ENCODE data around the gene TNNI3K.

The TNNI3K gene

DNA sequence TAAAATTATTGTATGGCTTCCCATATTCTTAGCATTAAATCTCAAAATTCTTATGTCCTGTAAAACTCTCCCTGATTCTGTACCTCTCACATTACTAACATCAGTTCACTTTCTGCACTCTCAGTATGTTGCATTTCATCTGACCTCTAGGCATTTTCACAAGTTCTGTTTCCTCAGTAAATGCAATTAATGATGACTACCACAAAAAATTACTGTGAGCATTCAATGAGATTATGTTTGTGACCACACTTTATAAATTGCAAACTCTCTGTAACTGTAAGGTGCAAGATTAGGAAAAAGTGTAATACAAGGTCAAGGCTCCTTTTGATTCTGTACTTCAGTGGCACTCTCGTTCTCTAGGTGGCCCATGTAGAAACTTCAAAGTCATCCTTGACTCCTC is 216.8 kb downstream of the TNNI3K start:
- DNase-seq, result no peak

DNA sequence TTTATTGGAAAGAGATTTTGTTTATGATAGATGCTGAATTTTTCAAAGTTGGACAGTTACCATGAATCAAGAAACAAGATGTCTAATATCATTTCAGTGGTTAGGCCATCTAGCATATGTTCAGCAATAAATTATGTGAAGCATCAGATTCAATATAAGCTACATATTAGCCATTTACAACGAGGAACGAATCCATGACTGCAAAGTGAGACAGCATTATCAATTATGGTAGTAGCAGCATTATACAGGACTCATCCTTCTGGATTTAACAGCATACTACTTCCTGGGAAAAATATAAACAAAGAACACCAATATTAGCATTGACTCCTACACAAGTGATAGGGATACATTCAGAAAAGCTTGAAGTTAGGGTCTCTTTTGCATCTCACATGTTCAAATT is 218.1 kb downstream of the TNNI3K start:
- no peak for DNase-seq

DNA sequence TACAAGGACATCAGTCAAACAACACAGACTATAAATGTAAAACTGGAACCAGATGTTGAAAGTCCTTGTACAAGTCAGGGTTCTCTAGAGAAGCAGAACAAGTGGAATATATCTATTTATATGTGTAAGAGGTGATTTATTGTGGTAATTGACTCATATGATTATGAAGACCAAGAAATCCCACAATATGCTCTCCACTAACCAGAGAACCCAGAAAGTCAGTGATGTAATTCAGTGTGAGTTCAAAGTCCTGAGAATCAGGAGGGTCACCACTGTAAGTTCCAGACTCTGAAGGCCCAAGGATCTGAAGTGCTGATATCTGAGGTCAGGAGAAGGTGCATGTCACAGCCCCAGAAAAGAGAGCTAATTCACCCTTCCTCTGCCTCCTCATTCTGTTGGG is 220.2 kb downstream of the TNNI3K start:
- DNase-seq, result no peak

DNA sequence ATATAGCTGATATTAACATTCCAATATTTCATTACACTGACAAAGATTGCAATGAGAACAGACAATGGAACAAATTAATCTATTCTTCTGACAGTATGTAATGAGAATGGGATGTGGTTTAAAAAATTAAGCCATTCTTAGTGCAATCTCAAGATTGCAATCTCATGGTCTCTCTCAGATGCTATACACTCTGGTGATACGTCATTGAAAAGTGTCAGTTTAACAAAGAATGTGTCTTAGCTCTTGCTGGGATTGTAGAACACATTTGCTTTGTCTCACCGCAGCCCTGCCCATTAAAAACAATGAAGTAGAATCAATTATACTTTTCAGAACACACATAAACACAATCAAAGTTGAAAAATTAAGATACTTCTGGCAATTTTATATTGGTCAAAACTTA is 222.1 kb downstream of the TNNI3K start:
- DNase-seq, result no peak

DNA sequence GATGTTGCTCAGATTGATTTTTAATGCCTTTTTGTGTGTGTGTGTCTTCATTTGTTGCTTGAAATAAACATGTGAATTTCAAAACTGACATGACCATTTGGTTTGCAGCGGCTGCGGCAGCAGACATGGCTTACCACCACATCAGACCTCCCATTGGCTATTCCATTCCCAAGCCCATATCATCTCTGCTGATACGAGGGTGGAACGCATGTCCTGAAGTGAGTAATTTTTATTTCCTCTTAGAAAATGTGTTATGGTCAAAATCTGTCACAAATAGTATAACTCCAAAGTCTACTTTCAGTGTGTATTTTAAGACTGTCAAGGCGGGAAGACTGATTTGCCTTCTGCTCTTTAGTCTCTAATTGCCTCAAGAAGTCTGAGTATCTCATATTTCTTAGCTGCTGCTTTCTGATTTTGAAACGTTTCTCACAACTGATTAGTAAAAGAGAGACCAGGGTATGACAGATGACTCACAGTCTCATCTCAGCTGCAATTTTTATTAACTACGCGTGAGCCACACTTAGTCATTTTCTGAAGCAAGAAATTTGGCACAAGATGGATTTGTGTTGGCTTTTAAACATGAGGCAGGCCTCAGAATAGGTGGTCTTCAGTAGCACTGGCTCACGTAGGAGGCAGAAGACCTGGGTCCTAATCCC is 228.3 kb downstream of the TNNI3K start:
- DNase-seq, result no peak

DNA sequence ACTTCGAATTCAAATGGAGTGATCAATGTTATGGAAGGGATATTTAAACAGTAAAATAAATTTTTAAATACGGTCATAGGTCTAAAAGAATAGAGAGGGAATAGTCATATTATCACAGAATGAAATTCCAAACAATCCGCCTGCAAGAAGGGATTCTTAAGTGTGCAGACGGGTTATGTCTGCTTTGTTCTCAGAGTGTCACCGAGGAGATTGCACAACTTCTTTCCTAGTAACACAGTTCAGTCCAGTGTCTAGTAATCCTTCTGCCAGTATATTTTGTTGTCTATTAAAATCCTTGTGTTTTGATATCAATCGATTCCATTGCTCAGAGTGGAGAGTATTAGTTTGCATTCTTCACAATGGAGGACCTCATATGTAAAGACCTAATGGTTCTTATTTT is 228.8 kb downstream of the TNNI3K start:
- no peak for DNase-seq

DNA sequence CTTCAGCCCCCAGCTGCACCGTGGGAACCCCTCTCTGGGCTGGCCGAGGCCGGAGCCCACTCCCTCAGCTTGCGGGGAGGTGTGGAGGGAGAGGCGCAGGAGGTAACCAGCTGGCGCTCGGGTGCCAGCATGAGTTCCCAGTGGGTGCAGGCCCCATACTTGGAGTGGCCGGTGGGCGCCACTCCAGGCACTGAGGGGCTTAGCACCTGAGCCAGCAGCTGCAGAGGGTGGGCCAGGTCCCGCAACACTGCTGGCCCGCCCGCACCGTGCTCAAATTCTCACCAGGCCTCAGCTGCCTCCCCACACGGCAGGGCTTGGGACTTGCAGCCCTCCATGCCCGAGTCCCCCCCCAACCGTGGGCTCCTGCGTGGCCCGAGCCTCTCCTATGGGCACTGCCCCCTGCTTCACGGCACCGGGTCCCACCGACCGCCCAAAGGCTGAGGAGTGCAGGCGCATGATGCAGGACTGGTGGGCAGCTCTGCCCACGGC is 230.1 kb downstream of the TNNI3K start:
- no peak for DNase-seq

DNA sequence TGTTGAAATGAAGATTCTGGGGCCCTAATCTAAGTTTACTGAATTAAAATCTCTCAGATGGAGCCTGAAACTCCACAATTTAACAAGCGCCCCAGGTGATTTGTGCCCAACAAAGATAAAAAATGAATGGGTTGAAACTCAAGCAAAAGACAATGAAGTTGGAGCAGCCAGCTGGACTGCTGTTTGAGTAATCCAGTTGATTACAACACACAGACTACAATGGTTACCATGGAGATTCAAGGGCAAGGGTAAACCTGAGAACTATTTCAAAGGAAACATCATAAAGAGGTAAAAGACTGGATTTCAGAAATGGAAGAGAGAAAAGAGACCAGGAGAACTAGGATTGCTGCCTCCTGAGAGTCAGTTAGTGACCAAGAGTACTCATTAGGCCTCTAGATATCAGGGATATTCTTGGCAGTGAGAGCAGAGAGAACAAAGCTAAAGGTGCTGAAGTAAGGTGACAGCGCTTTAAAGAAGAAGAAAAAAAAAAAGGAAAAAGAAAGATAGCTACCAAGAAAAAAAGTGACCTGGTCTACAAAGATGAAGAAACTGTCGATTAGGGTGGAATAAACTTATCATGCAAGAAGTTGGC is 232.7 kb downstream of the TNNI3K start:
- DNase-seq, result no peak

DNA sequence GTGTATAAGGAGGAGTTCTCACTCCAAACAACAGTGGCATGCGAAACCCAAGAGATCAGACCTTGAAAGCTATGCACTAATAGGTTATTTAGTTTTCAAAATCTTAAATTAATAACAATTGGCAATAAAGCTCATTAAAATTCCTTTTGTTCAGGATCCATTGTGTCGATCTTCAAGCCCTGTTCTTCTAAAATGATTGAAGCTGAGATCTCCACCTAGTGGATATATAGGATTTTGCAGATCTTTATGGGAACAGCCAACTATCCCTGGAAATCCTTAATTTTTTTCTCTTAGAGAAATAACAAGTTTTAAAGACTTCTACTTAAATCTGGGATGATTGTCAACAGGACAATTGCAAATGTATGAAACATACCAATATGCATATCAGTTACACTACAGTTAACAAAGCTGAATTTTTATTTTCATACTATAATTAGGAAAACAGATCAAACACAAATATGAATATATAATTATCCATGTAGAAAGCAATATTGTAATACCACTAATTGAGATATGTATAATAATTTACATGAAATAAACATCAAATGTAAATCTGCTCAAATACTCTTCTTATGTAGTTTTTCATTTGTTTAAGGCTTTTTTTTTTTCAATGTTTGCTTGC is 233.9 kb downstream of the TNNI3K start:
- no peak for DNase-seq

DNA sequence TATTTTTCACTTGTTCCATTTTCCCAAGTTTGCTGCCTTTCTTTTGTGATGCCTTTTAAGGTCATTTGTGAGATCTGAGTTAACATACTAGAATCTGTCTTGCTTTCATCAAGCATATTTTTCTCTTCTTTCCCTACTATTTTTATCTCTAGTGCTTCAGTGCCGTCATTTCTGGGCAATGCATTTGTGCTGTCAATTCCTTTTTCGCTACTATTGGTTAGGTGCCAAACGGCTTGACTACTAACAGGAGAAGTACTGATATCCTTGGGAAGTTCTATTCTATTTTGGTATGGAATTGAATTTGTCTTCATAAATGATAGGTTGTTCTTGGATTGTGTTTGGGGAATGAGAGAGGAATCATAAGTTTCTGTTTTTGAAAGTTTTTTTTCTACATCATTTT is 235.1 kb downstream of the TNNI3K start:
- DNase-seq, result no peak

DNA sequence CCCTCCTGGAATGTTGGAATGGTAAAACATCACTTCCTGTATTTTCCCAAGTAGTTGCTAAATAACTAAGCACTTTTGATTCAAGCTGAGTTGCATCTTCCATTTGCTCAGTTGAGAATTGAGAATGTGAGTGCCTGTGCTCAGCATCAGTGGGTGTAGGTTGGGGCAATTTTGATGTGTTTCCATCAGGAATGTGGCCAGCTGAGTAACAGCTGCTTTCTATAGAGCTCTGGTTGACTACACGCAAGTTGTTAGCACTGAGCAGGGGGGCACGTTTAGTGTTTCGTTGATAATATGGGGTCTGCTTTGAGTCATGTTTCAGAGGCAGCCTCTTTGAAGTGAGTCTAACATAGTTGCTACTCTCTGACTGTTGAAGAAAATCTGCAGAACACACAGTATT is 235.7 kb downstream of the TNNI3K start:
- DNase-seq, result no peak

DNA sequence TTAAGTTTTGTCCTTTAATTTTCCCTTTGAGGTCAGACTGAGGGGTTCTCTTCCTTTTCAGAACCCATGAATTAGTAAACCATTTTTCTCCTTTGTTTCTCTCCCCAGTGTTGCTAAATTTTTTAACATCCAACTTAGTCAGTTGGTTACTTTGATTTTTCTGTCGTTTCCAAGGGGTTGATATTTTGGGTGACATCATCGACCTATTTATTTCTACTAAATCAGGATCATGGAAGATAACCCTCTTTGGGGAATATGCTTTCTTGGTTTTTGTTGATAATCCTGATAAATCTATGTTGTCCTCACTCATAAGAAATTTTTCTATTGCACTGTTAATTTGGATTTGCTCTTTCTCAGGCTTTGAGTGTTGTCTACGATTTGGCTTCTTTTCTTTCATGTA is 236.3 kb downstream of the TNNI3K start:
- DNase-seq, result no peak

DNA sequence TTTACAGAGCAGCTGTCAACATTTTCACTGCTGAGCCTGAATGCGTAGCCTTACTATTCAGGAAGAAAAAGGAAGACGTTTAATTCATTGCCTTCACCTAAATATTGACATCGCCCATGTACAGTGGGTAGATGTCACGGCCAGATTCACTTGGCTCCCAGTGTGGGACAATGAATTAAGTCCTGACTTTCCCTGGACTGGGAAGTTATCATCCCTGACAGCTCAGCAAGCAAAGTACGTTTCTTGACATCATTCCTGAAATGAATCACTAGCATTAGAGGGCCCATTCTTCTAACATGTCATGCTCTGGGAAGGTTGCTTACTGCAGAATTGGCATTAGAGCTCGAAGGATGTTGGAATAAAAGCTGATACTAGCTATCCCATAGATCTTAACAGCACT is 239.4 kb downstream of the TNNI3K start:
- no peak for DNase-seq

DNA sequence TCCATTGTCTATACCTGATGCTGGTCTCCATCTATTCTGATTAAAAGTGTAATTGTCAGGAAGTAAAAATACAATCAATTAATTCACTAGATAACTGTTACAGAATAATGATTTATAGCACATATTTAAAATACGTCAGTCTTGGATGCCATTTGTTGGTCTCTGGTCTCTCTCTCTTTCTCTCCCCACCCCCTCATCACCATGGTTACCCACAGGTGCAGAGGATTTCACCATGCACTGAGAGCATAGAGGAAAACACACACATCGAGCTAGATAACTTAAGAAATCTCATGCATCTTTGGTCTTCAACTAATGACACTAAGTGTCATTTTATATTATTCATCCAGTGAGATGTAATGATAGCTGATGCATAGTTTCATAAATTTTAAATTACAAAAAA is 243.8 kb downstream of the TNNI3K start:
- DNase-seq, result no peak

DNA sequence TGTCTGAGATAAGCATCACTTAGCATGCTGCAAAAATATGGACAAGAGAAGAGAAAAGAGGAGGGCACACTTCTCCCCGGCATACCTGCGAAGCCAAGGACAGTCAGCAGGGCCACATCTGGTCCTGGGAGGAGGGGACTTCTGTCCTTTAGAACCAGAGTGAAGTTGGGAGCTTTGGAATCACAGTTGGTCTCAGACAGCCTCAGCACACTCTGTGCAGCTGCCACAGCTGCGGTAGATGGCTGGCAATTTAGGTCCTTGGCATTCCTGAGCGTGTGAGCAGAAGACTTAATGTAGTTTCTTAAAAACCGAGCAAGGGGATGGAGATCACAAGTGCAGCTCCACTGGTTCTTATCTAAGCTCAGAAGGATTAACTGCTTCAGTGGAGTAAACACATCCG is 244.9 kb downstream of the TNNI3K start:
- no peak for DNase-seq

DNA sequence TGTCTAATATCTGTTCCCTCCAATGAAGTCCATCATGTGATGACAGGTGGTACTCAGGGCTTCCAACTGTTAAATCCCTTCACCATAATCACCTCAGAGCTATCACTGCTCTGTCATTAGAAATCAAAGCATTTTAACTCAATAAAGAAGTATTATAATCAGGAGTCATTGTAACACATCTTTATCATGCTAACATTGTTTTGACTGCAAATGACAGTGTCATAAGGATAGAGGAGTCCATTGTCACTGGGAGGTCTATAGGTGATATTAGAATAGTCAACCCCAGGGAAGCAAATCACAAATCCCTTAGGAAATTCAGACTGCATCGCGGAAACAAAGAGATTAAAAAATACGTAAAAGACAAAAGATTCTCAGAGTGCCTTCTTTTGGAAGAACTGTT is 246.4 kb downstream of the TNNI3K start:
- no peak for DNase-seq

DNA sequence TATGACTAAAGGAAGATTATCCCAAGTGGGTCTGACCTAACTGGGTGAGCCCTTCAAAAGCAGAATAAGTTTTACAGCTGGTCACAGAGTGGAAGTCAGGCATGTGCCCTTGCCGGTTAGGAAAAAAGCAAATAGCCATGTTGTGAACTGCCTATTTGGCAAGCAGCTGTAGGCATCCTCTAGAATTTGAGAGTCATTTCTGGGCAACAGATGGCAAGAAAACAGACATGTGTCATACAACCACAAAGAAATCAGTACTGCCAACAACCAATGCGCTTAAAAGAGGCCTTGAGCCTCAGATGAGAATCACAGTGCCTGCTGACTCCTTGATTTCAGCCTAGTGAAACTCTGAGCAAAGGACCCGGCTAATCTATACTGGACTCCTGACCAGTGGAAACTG is 250.4 kb downstream of the TNNI3K start:
- no peak for DNase-seq

DNA sequence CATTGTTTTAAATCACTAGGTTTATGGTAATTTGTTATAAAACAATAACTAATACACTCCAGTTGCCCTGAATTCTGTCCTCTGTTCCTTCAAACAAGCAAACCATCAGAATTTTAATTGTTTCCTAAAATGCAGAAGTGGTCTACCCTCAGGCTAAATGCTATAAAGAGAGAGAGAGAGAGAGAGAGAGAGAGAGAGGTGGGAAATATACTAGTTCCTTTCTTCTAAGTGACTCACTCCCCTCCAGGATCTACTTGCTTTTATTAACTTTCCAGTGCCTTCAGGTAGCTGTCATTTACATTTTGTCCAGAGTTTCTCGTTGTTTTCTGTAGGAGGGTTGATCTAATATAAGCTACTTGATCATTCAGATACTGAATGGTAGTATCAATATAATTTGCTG is 250.8 kb downstream of the TNNI3K start:
- no peak for DNase-seq

DNA sequence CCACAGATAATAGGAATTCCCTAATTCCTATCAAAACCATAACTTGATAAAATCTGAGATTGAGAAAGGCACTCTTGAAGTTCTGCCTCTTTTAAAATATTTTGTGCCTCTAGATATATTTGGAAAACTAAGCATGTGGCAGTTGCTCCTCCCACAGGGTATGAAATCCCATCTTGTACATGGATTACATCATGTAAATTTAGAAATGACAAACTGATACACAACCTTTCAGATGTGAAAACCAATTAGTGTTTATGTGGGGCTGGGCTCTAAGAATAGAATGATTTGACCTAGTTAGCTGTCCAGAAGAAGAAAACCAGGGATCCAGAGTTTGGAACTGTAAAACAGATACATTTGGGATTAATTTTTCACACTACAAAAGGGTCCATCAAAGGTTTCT is 261.5 kb downstream of the TNNI3K start:
- DNase-seq, result no peak

DNA sequence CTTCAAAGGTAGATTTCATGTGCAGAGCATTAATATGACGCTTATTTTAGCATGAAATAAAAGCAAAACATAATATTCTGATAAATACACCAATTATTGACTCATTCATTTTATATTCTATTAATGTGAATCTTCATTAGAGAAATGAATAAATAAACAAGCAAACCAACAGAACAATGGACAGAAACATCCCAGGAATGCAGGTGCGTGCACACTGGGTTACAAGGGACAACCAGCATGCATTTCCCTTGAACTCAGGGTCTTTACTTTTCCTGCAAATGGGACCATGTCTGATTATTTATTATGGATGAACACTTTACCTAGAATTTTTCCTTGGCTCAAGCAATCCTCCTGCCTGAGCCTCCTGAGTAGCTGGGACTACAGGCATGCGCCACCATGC is 263.7 kb downstream of the TNNI3K start:
- no peak for DNase-seq

DNA sequence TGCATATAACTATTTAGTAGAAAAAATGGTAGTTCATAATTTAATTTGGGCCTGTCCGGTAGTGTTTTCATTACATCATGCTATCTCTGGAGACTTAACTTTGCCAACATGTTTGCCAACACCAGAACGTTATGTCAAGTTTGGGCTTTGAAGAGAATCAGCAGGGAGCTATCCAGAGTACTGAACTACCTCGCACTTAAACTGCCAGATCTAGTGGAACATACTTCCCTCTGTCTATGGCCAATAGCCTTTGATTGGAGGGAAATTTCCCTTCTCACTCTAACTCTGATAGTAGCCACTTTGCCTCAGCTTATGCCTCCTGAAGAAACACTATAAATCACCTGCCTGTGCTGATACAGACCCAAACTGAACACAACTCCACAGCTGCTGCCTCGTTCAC is 267.2 kb downstream of the TNNI3K start:
- no peak for DNase-seq

DNA sequence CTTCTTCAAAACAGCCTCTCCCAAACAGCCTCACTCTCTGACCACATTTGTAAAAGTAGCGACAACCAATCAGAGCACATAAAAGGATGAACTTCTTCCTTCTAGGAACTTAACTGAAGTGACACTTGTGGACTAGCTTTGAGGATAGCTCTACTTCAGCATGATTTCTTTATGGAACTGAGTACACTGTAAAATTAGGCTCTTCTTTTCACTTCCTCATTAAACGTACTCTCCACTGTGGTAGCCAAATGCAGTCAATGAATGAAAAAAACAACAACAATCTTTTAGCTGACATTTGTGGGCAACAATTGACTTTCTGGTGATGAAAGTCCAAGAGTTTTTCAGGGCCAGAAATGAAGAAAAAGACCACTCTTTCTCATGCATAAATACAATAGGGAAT is 267.7 kb downstream of the TNNI3K start:
- no peak for DNase-seq

DNA sequence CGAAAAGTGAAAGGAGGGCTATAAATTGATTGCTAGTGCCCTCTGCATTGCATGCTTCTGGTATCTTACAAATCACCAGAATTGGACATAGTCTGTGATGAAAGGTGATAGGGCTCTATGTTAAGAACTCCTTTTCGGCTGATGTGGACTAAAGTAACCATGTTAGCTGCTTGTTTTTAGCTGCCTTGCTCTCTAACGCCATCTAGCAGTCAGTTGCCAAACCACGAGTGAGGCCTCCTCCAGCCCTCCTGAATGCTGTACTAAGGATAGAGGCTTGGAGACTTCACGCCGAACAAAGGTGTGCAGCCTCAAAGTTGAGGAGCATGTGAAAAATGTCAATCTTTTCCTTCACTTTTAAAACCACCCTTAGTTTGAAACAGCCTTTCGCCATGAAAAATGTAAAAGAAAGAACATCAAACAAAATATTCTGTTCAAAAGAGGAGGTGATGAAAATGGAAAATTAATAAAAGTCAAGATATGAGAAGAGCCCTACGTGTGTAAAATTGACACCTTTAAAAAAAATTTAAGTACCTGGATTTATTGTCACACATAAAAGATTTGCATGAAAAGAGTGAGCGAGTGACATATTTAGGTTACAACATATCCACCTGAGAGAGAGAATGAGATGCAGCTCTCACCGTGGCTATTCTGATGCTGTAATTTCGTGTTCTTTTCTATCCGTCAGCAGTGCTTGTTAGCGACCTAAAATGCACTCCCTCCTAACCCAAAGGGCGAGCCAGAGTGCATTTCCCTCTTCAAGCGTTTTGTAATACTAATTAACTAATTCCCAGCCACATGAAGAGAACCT is 269.1 kb downstream of the TNNI3K start:
- peak; percentile 56 for DNase-seq
